ENCODE measurements around the gene HEYL.
A peak's percentile ranks its signal among the peaks of the same experiment; 100 is the strongest.
"Not testable (repeated sequence)": the region's sequence is repeated elsewhere in the genome, so short reads cannot be mapped to it uniquely, and the experiment has no call there.

Gene HEYL

DNA sequence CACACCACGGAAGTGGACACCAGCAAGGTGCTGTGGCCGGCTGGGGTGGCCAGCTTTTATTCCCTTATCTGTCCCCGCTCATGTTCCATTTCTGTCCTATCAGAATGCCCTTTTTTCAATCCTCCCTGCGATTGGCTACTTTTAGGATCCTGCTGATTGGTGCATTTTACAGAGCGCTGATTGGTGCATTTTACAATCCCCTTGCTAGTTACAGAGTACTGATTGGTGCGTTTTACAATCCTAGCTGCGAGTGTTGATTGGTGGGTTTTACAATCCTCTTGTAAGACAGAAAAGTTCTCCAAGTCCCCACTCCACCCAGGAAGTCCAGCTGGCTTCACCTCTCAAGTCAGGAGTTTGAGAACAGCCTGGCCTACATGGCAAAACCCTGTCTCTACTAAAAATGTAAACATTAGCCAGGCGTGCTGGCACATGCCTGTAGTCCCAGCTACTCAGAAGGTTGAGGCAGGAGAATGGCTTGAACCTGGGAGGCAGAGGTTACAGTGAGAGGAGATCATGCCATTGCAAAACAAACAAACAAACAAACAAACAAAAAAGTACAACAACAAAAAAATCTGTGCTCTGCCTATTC is 37.7 kb downstream of the HEYL start:
- not testable (repeated sequence) for DNase-seq

DNA sequence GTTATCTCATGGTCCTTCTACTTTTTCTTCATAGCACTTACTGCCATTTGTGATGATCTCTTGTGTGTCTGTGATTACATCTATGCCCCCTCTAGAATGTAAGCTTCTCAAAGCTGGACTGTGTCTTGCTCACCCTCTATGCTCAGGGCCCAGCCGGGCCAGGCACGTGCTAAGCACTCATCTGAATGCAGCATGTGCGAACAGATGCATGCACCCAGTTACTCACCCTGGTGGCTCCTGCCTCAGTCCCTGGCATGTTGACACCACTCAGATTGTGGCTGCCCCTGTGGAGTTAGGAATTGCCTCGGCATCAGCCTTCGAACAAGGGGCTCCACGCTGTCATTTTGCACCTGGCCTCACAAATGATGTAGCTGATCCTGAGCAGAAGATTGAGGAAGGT is 43.3 kb downstream of the HEYL start:
- DNase-seq: no peak

DNA sequence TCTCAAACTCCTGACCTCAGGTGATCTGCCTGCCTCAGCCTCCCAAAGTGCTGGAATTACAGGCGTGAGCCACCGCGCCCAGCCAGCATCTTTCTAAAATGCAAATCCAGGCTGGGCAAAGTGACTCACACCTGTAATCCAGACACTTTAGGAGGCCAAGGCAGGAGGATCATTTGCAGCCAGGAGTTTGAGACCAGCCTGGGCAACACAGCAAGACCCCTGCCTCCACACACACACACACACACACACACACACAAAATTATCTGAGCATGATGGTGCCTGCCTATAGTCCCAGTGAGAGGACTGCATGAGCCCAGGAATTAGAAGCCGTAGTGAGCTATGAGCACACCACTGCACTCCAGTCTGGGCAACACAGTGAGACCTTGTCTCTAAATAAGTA is 46.1 kb downstream of the HEYL start:
- no peak for DNase-seq

- DNase-seq: no peak
Measured at GRCh38 chr1:39592069-39592468, 47.4 kb downstream of the HEYL start.

DNA sequence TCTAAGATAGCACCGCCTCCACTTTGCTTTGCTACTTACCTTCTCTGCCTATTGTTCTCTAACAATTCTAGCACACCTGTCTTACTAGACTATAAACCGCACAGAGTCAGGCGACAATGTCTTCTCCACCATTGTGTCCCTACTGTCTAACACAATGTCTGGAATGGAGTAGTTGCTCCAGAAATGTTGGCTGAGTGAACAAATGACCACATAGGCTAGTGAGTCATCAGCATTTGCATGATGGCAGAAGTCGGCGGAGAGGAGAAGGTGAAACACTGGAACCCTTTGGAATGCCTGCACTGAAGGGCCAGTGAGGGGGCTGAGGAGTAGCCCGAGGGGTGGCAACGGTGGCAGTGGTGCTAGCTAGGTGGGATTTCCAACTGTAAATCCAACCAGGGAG is 48.9 kb downstream of the HEYL start:
- DNase-seq: no peak

DNA sequence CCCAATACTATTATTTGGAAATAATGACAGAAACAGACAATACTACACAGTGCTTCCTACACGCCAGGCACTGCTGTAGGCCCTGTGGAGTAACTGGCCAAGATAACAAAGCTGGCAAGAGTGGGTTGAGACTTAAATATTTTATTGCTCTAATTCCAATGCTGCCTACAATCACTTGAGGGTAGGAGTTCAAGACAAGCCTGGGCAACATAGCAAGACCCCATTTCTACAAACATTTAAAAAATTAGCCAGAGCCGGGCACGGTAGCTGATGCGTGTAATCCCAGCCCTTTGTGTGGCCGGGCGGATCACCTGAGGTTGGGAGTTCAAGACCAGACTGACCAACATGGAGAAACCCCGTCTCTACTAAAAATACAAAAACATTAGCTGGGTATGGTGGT is 53.5 kb downstream of the HEYL start:
- DNase-seq: no peak

DNA sequence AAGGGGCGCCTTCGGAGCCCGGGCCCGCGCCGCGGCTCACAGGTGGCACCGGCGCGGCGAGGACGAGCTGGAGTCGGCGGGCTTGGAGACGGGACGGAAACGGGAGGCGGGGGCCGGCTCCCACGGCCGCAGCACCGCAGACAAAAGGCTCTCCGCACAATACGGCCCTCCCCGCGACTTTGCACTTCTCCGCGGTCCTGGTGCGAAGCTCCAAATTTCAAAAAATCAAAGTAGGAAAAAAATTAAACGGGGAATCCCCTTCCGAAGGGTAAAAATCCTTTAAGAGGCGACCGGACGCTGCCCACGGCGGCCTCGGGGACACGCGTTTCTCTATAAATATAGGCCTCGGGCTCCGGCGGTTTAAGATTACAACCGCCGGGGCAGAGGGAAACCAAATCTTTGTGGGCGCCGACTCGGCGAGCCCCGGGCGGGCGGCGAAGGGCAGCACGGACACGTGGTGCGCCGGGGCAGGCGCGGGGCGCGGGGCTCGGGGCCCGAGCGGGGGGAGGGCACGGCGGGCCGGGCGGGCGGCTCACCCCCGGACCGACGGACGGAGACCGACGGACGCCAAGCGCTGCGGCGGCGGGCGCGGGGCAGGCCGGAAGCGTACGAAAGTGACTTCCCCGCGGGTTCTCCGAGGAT is 63.3 kb downstream of the HEYL start:
- DNase-seq: no peak

DNA sequence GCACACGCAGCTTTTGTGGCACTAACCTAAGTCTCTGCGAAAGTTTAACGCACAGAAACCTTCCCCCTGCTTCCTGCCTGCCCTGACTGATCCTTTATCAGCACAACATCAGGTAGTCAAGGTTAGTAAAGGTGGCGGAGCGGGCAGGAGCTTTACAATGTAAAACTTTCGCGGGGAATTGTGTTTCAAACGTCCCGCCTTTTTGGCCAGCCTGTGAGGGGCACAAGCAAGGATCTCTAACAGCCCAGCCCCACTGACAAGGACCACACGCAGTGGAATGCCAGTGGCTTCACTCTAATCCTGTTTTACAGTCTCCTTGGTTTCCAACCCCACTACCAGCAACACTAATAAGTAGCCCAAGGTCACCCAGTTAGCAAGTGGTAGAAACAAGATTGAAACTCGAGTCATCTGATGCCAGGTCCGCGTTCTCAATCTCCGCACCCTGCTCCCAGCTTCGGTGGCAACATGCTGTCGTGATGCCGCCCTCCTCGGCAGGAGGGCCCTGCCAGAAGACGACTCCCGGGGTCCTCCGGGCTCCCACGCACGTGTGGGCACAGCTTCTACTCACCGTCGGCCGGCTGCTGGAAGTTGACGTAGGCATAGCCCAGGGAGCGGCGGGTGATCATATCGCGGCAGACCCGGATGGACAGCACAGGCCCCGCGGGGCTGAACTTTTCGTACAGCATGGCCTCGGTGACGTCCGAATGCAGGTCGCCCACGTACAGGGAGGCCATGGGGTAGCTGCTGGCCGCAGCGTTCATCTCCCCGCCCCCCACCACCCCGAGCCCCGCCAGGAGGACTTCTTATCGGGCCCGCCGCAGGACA is 64.0 kb downstream of the HEYL start:
- no peak for DNase-seq

DNA sequence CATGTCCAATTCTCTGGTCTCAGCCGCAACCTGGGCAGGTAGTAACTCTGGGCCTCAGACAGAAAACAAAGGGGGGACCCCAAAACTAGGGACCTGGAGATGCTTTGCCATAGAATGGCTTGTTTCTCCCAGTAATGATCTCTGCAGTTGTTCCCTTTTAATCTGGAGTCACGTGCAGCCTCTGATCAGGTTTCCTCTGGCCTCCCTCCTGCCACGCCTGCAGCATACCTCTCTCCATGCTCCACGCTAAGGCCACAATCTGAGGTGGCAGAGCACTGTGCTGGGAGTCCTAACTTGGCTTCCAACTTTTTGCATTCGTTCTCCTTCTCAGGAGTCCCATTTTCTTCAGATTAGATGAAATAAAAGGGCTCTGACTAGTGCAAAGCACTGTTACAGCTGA is 64.8 kb downstream of the HEYL start:
- peak; percentile 24 for DNase-seq

Data from Kasumi-1 (cell line).